CD1c-positive myeloid dendritic cell (primary cell): ENCODE data around the gene NARS2.
"Not testable (repeated sequence)": the region's sequence is repeated elsewhere in the genome, so short reads cannot be mapped to it uniquely, and the experiment has no call there.

ENCODE experiments used
- DNase-seq: peaks from one replicate; pipeline ENCODE4 v3.0.0-alpha.2; 2016; ENCODE audit errors: extremely low spot score

NARS2 gene

GRCh38 chr11:78541537-78541936 is 33.1 kb downstream of the NARS2 start:
- DNase-seq = no peak

- no peak for DNase-seq
Observed at GRCh38 chr11:78540256-78540655, 34.4 kb downstream of the NARS2 start.

GRCh38 chr11:78539506-78539905 is 35.2 kb downstream of the NARS2 start:
- no peak for DNase-seq

- no peak for DNase-seq
Observed at GRCh38 chr11:78536933-78537332, 37.7 kb downstream of the NARS2 start.

GRCh38 chr11:78535920-78536319 is 38.7 kb downstream of the NARS2 start:
- DNase-seq = no peak

- no peak for DNase-seq
Observed at GRCh38 chr11:78535027-78535426, 39.6 kb downstream of the NARS2 start.

- DNase-seq = peak; percentile 21
Observed at GRCh38 chr11:78533399-78533798, 41.3 kb downstream of the NARS2 start.

GRCh38 chr11:78532991-78533390 is 41.7 kb downstream of the NARS2 start:
- no peak for DNase-seq

GRCh38 chr11:78526497-78527146 is 48.0 kb downstream of the NARS2 start:
- DNase-seq = no peak

GRCh38 chr11:78525720-78526119 is 48.9 kb downstream of the NARS2 start:
- DNase-seq = no peak

GRCh38 chr11:78520230-78520629 is 54.4 kb downstream of the NARS2 start:
- DNase-seq = no peak

GRCh38 chr11:78516281-78516680 is 58.4 kb downstream of the NARS2 start:
- DNase-seq = no peak

- no peak for DNase-seq
Observed at GRCh38 chr11:78514922-78515502, 59.7 kb downstream of the NARS2 start.

GRCh38 chr11:78513085-78513484 is 61.6 kb downstream of the NARS2 start:
- not testable (repeated sequence) for DNase-seq

- no peak for DNase-seq
Observed at GRCh38 chr11:78510597-78510996, 64.1 kb downstream of the NARS2 start.

GRCh38 chr11:78510025-78510596 is 64.6 kb downstream of the NARS2 start:
- no peak for DNase-seq

- no peak for DNase-seq
Observed at GRCh38 chr11:78504708-78505107, 70.0 kb downstream of the NARS2 start.

GRCh38 chr11:78504181-78504580 is 70.5 kb downstream of the NARS2 start:
- DNase-seq = no peak

- no peak for DNase-seq
Observed at GRCh38 chr11:78499971-78500370, 74.7 kb downstream of the NARS2 start.

- no peak for DNase-seq
Observed at GRCh38 chr11:78497293-78497692, 77.4 kb downstream of the NARS2 start.

- DNase-seq = no peak
Observed at GRCh38 chr11:78493413-78493975, 81.2 kb downstream of the NARS2 start.

- DNase-seq = no peak
Observed at GRCh38 chr11:78492973-78493372, 81.7 kb downstream of the NARS2 start.

- no peak for DNase-seq
Observed at GRCh38 chr11:78489184-78489583, 85.5 kb downstream of the NARS2 start.
